ENCODE data around the gene SDHAF1. TPM values are rescaled to one million over a fixed set of nuclear protein-coding genes. Genes with fewer than 3 reads are reported as not detected.
"Not testable (repeated sequence)": the region's sequence is repeated elsewhere in the genome, so short reads cannot be mapped to it uniquely, and the experiment has no call there.

The SDHAF1 gene
- total and polyA plus RNA-seq, 4 donors: 11.1 to 26.1 (median 14.1) TPM

DNA sequence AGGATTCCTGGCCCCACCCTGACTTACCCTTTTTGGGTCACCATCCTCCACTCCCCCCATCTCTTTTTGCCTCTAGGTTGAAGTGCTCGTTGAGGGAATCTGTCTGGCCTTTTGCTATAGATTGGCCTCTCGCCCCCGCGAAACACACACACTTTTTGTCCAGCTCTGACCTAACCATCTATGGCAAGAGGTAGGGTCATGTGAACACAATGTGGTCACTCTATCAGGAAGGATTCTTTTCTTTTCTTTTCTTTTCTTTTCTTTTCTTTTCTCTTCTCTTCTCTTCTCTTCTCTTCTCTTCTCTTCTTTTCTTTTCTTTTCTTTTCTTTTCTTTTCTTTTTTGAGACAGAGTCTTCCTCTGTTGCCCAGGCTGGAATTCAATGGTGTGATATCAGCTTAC is 14.0 kb upstream of the SDHAF1 start:
- ATAC-seq (ENCODE audit: low FRiP score); DNase-seq; H3K27ac ChIP-seq (ENCODE audit: low read depth in 1 of 2, low read length in 2 of 2); H3K9me3 ChIP-seq (ENCODE audit: control insufficient read depth, low read length); H3K4me3 ChIP-seq (ENCODE audit: low read length in 2 of 2); H3K36me3 ChIP-seq (ENCODE audit: control insufficient read depth in 1 of 2, insufficient read depth in 2 of 2, low read length in 1 of 2); intact Hi-C loops (cut with DNase I); H3K27me3 ChIP-seq (ENCODE audit: control insufficient read depth in 1 of 2, insufficient read depth in 2 of 2, low read length in 1 of 2); H3K4me1 ChIP-seq (ENCODE audit: control insufficient read depth in 1 of 2, insufficient read depth in 2 of 2, low read length in 2 of 2): not testable (repeated sequence)
- WGBS, 2 donors: 77 to 86% methylated on average over 4 of the region's 4 CpGs

DNA sequence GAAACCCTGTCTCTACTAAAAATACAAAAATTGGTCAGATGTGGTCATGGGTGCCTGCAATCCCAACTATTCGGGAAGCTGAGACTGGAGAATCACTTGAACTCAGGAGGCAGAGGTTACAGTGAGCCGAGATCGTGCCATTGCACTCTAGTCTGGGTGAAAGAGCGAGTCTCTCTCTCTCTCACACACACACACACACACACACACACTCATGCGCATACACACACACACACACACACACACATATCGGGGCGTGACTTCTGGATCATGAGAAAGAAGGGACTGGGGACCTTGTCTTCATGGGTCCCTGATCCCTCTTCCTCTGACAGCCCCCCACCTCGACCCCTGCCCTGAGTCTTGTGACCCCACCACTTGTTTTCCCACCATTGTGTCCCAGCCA is 11.8 kb upstream of the SDHAF1 start:
- intact Hi-C loops (cut with DNase I): no loop called here
- Histone ChIP-seq H3K27ac (ENCODE audit: low read depth in 1 of 2, low read length in 2 of 2) (no peak overlapping the region), H3K9me3 (ENCODE audit: control insufficient read depth, low read length) (no peaks in the 10 kb centered on the region), H3K36me3 (ENCODE audit: control insufficient read depth in 1 of 2, insufficient read depth in 2 of 2, low read length in 1 of 2) (no peaks in the 10 kb centered on the region), H3K27me3 (ENCODE audit: control insufficient read depth in 1 of 2, insufficient read depth in 2 of 2, low read length in 1 of 2) (no peaks in the 10 kb centered on the region), H3K4me3 (ENCODE audit: low read length in 2 of 2) (no peak overlapping the region), H3K4me1 (ENCODE audit: control insufficient read depth in 1 of 2, insufficient read depth in 2 of 2, low read length in 2 of 2) (no peaks in the 10 kb centered on the region)
- DNase-seq: no peak
- no peak for ATAC-seq (ENCODE audit: low FRiP score)
- WGBS, 2 donors: 80 to 82% methylated on average over 7 to 8 of the region's 8 CpGs

GRCh38 chr19:35986111-35986510 is 8.9 kb upstream of the SDHAF1 start:
- DNase-seq (no peak), ATAC-seq (ENCODE audit: low FRiP score) (no peak)
- WGBS, 2 donors: 89 to 90% methylated on average over 5 of the region's 5 CpGs
- Histone ChIP-seq H3K9me3 (ENCODE audit: control insufficient read depth, low read length) (no peaks in the 10 kb centered on the region), H3K4me1 (ENCODE audit: control insufficient read depth in 1 of 2, insufficient read depth in 2 of 2, low read length in 2 of 2) (no peaks in the 10 kb centered on the region), H3K4me3 (ENCODE audit: low read length in 2 of 2) (no peak overlapping the region), H3K27me3 (ENCODE audit: control insufficient read depth in 1 of 2, insufficient read depth in 2 of 2, low read length in 1 of 2) (no peaks in the 10 kb centered on the region), H3K36me3 (ENCODE audit: control insufficient read depth in 1 of 2, insufficient read depth in 2 of 2, low read length in 1 of 2) (no peaks in the 10 kb centered on the region), H3K27ac (ENCODE audit: low read depth in 1 of 2, low read length in 2 of 2) (no peak overlapping the region)
- intact Hi-C loops (cut with DNase I): no loop called here

DNA sequence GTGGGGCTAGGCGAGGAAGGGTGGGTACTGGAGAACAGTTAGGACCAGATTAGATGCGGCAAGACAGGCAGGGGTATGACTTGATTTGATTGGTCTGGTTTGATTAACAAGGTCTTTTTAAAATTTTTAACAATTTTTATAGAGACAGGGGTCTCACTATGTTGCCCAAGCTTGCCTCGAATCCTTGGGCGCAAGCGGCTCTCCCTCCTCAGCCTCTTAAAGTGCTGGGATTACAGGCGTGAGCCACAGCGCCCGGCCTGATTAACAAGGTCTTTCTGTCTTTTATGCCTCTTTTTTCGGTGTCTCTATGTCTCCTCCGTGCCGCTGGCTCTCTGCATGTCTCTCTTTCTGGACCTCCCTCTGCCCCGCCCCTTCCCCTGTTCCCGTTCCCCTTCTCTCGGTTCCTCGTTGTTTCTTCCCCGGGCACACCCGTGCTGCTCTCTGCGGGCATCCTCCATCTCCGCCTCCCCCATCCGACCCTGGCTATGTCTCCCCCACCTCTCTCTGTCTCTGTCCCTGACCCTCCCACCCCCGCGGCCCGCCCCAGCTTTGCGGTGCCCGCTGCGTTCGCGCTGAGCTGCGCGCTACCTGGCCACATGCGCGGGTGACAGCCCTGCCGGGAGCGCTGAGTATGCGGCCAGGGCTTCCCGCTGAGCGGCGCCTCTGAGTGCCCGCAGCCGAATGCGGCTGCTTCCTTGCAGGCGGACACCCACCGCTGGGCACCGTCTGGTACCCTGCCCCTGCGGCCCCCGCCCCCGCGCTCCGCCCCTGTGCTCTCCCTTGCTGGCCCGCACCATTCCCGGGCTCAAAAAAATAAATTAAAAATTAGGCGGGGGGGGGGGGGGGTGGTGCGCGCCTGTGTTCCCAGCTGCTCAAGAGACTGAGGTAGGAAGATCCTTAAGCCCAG is 8.1 kb upstream of the SDHAF1 start:
- H3K27ac ChIP-seq (ENCODE audit: low read depth in 1 of 2, low read length in 2 of 2): no peak overlapping the region
- peak; percentile 7 for ATAC-seq (ENCODE audit: low FRiP score)
- no peaks in the 10 kb centered on the region for H3K4me1 ChIP-seq (ENCODE audit: control insufficient read depth in 1 of 2, insufficient read depth in 2 of 2, low read length in 2 of 2)
- no peaks in the 10 kb centered on the region for H3K27me3 ChIP-seq (ENCODE audit: control insufficient read depth in 1 of 2, insufficient read depth in 2 of 2, low read length in 1 of 2)
- 8% methylated on average over 54 of the region's 54 CpGs for WGBS, 2 donors
- H3K36me3 ChIP-seq (ENCODE audit: control insufficient read depth in 1 of 2, insufficient read depth in 2 of 2, low read length in 1 of 2): no peaks in the 10 kb centered on the region
- no peaks in the 10 kb centered on the region for H3K9me3 ChIP-seq (ENCODE audit: control insufficient read depth, low read length)
- DNase-seq: peak in 1 of 2 donors; percentile 77
- intact Hi-C loops (cut with DNase I): no loop called here
- H3K4me3 ChIP-seq (ENCODE audit: low read length in 2 of 2): no peak overlapping the region

GRCh38 chr19:35987571-35987896 is 7.5 kb upstream of the SDHAF1 start:
- no peak for ATAC-seq (ENCODE audit: low FRiP score)
- no peak overlapping the region for H3K4me3 ChIP-seq (ENCODE audit: low read length in 2 of 2)
- WGBS, 2 donors: 32 to 36% methylated on average over 8 of the region's 8 CpGs

DNA sequence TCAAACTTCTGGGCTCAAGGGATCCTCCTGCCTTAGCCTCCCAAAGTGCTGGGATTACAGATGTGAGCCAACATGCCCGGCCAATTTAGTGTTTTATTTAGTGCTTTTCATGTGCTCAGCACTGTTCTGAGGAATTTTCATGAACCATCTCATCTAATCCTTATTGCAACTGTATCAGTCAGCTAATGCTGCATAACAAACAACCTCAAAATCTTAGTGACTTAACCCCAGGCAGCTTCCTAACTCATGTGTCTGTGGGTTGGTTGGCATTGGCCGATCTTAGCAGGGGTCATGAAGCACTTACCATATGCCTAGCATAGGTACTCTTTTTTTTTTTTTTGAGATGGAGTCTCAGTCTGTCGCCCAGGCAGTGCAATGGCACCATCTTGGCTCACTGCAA is 6.2 kb upstream of the SDHAF1 start:
- Histone ChIP-seq H3K4me1 (ENCODE audit: control insufficient read depth in 1 of 2, insufficient read depth in 2 of 2, low read length in 2 of 2) (no peaks in the 10 kb centered on the region), H3K4me3 (ENCODE audit: low read length in 2 of 2) (no peak overlapping the region), H3K9me3 (ENCODE audit: control insufficient read depth, low read length) (no peaks in the 10 kb centered on the region), H3K27me3 (ENCODE audit: control insufficient read depth in 1 of 2, insufficient read depth in 2 of 2, low read length in 1 of 2) (no peaks in the 10 kb centered on the region), H3K27ac (ENCODE audit: low read depth in 1 of 2, low read length in 2 of 2) (no peak overlapping the region), H3K36me3 (ENCODE audit: control insufficient read depth in 1 of 2, insufficient read depth in 2 of 2, low read length in 1 of 2) (no peaks in the 10 kb centered on the region)
- 82 to 88% methylated on average over 3 of the region's 3 CpGs for WGBS, 2 donors
- intact Hi-C loops (cut with DNase I): no loop called here
- ATAC-seq (ENCODE audit: low FRiP score) (no peak), DNase-seq (no peak)

More at GRCh38 chr19:35987571-35987896, 7.5 kb upstream of the SDHAF1 start:
- no peaks in the 10 kb centered on the region for H3K27me3 ChIP-seq (ENCODE audit: control insufficient read depth in 1 of 2, insufficient read depth in 2 of 2, low read length in 1 of 2)
- no peaks in the 10 kb centered on the region for H3K36me3 ChIP-seq (ENCODE audit: control insufficient read depth in 1 of 2, insufficient read depth in 2 of 2, low read length in 1 of 2)
- no peak overlapping the region for H3K27ac ChIP-seq (ENCODE audit: low read depth in 1 of 2, low read length in 2 of 2)
- DNase-seq: no peak
- no peaks in the 10 kb centered on the region for H3K9me3 ChIP-seq (ENCODE audit: control insufficient read depth, low read length)
- intact Hi-C loops (cut with DNase I): no loop called here
- H3K4me1 ChIP-seq (ENCODE audit: control insufficient read depth in 1 of 2, insufficient read depth in 2 of 2, low read length in 2 of 2): no peaks in the 10 kb centered on the region

- Histone ChIP-seq H3K4me3 (ENCODE audit: low read length in 2 of 2) (no peak overlapping the region), H3K27ac (ENCODE audit: low read depth in 1 of 2, low read length in 2 of 2) (no peak overlapping the region), H3K27me3 (ENCODE audit: control insufficient read depth in 1 of 2, insufficient read depth in 2 of 2, low read length in 1 of 2) (no peaks in the 10 kb centered on the region), H3K9me3 (ENCODE audit: control insufficient read depth, low read length) (no peaks in the 10 kb centered on the region), H3K4me1 (ENCODE audit: control insufficient read depth in 1 of 2, insufficient read depth in 2 of 2, low read length in 2 of 2) (no peaks in the 10 kb centered on the region), H3K36me3 (ENCODE audit: control insufficient read depth in 1 of 2, insufficient read depth in 2 of 2, low read length in 1 of 2) (no peaks in the 10 kb centered on the region)
- ATAC-seq (ENCODE audit: low FRiP score) (no peak), DNase-seq (no peak)
- 91 to 92% methylated on average over 4 of the region's 4 CpGs for WGBS, 2 donors
- intact Hi-C loops (cut with DNase I): loop anchor here in 1 of 2 donors (5.0 kb wide), 1 partner anchor 62 kb away; the partner anchor contains the start of genes THAP8 and WDR62
These were observed 4.8 kb upstream of the SDHAF1 start for GRCh38 chr19:35990156-35990555.

GRCh38 chr19:35990771-35991730 is 3.9 kb upstream of the SDHAF1 start:
- Histone ChIP-seq H3K4me3 (ENCODE audit: low read length in 2 of 2) (no peak overlapping the region), H3K4me1 (ENCODE audit: control insufficient read depth in 1 of 2, insufficient read depth in 2 of 2, low read length in 2 of 2) (no peaks in the 10 kb centered on the region), H3K27me3 (ENCODE audit: control insufficient read depth in 1 of 2, insufficient read depth in 2 of 2, low read length in 1 of 2) (no peaks in the 10 kb centered on the region), H3K27ac (ENCODE audit: low read depth in 1 of 2, low read length in 2 of 2) (no peak overlapping the region), H3K36me3 (ENCODE audit: control insufficient read depth in 1 of 2, insufficient read depth in 2 of 2, low read length in 1 of 2) (no peaks in the 10 kb centered on the region), H3K9me3 (ENCODE audit: control insufficient read depth, low read length) (no peaks in the 10 kb centered on the region)
- ATAC-seq (ENCODE audit: low FRiP score) (no peak), DNase-seq (no peak)
- intact Hi-C loops (cut with DNase I): loop anchor here in 1 of 2 donors (5.0 kb wide), 1 partner anchor 61 kb away; the partner anchor contains the start of genes THAP8 and WDR62
- 79 to 80% methylated on average over 10 of the region's 10 CpGs for WGBS, 2 donors
